A673 (cell line): ENCODE results near the gene ADAM29. TPM values are rescaled to one million over a fixed set of nuclear protein-coding genes. Genes with fewer than 3 reads are reported as not detected.
A peak's percentile ranks its signal among the peaks of the same experiment; 100 is the strongest.

ENCODE experiments used
- BruUV-seq: library from RNA; stranded (reverse); fragments of 400-500 nt; replicated peaks from 2 replicates; lab custom pipeline; 2021; lab: Mats Ljungman, UMichigan
- CTCF ChIA-PET: fragments of 300-600 bp; sonication (Branson Sonifier 250); formaldehyde crosslinking; loops from one replicate; lab custom pipeline; 2022; ENCODE audit warnings: antibody characterized with exemption; lab: Charles Lee
- POLR2A ChIA-PET: fragments of 300-600 bp; sonication (Branson Sonifier 250); formaldehyde crosslinking; loops from one replicate; lab custom pipeline; 2022; ENCODE audit warnings: antibody characterized with exemption; ENCODE audit not compliant: low non-redundant PET; lab: Charles Lee
- DNase-seq: peaks from one replicate; pipeline ENCODE4 v3.0.0-alpha.2; 2015; ENCODE audit warnings: low spot score
- H3K27ac ChIP-seq: fragments of 200-600 bp; sonication (generic); 2 replicates; pipeline ENCODE4 v1.5.1; 2016; ENCODE audit warnings: mixed run types, low read depth, mild to moderate bottlenecking, mixed read lengths, antibody characterized with exemption, low read length; ENCODE audit not compliant: poor library complexity, severe bottlenecking
- H3K27me3 ChIP-seq: fragments of 200-600 bp; sonication (generic); replicated peaks from 2 replicates; pipeline ENCODE4 v1.6.1; 2017; ENCODE audit warnings: mixed run types, low read depth, mild to moderate bottlenecking, mixed read lengths, antibody characterized with exemption, low read length; ENCODE audit not compliant: insufficient read depth, poor library complexity
- H3K36me3 ChIP-seq: fragments of 200-600 bp; sonication (generic); 2 replicates; pipeline ENCODE4 v1.6.1; 2016; ENCODE audit warnings: mixed run types, mild to moderate bottlenecking, mixed read lengths, antibody characterized with exemption, low read length; ENCODE audit not compliant: insufficient read depth, poor library complexity, severe bottlenecking
- H3K4me1 ChIP-seq: fragments of 200-600 bp; sonication (generic); 2 replicates; pipeline ENCODE4 v1.6.1; 2017; ENCODE audit warnings: mixed run types, mild to moderate bottlenecking, mixed read lengths, antibody characterized with exemption, low read length; ENCODE audit not compliant: insufficient read depth, poor library complexity, severe bottlenecking
- H3K4me3 ChIP-seq: fragments of 200-600 bp; sonication (generic); 2 replicates; pipeline ENCODE4 v1.5.1; 2016; ENCODE audit warnings: low read depth, mixed run types, mild to moderate bottlenecking, mixed read lengths, low read length; ENCODE audit not compliant: poor library complexity, severe bottlenecking
- H3K9me3 ChIP-seq: fragments of 200-600 bp; sonication (generic); 2 replicates; pipeline ENCODE4 v1.6.1; 2016; ENCODE audit warnings: mixed run types, low read depth, mild to moderate bottlenecking, mixed read lengths, antibody characterized with exemption, low read length; ENCODE audit not compliant: poor library complexity, severe bottlenecking
- CTCF ChIP-seq: fragments of 300-800, 200-600 bp; sonication (generic); conservative IDR thresholded peaks from 2 replicates; pipeline ENCODE4 v1.5.1; 2017; ENCODE audit warnings: low read depth, mild to moderate bottlenecking, antibody characterized with exemption, low read length, moderate library complexity, mixed read lengths
- EZH2 ChIP-seq: fragments of 200-600 bp; sonication (generic); IDR thresholded peaks from 2 replicates; pipeline ENCODE4 v1.6.1; 2017; ENCODE audit warnings: borderline replicate concordance, low read depth, mild to moderate bottlenecking, mixed read lengths, antibody characterized with exemption, low read length; ENCODE audit not compliant: poor library complexity, severe bottlenecking
- intact Hi-C: fragments of 100-400 bp; cut with micrococcal nuclease; formaldehyde crosslinking; loops from one replicate; pipeline ENCODE4 v1.10.0; 2022; ENCODE audit not compliant: unreplicated experiment
- total RNA-seq: library from RNA; stranded (reverse); gene quantifications from 2 replicates; pipeline ENCODE4 v1.2.3, GENCODE V29; 2021

The ADAM29 gene
- total RNA-seq, 1 experiment from 2014 or later: not detected

- no peaks in the 10 kb centered on the region for H3K4me1 ChIP-seq
- intact Hi-C loops: no loop called here
- H3K9me3 ChIP-seq: no peaks in the 10 kb centered on the region
- H3K36me3 ChIP-seq: no peaks in the 10 kb centered on the region
- no peak overlapping the region for H3K27ac ChIP-seq
- ChIA-PET POLR2A (no interaction called here), CTCF (no interaction called here)
- BruUV-seq: no TSS peak
- no peak overlapping the region for H3K4me3 ChIP-seq
- H3K27me3 ChIP-seq: no peaks in the 10 kb centered on the region
- DNase-seq: peak; percentile 31
- no peak for TF ChIP-seq CTCF
- no peak for TF ChIP-seq EZH2
Observed at GRCh38 chr4:174929346-174929745, 11.2 kb downstream of the ADAM29 start.

GRCh38 chr4:174930895-174931294 lies 12.7 kb downstream of the ADAM29 start:
- BruUV-seq: no TSS peak
- POLR2A ChIA-PET: no interaction called here

GRCh38 chr4:174933083-174933482 lies 14.9 kb downstream of the ADAM29 start:
- DNase-seq: no peak
- no peaks in the 10 kb centered on the region for H3K4me1 ChIP-seq
- no peaks in the 10 kb centered on the region for H3K27me3 ChIP-seq
- POLR2A ChIA-PET: no interaction called here
- TF ChIP-seq CTCF: no peak
- no peak for TF ChIP-seq EZH2
- no peak overlapping the region for H3K4me3 ChIP-seq
- CTCF ChIA-PET: no interaction called here
- H3K36me3 ChIP-seq: no peaks in the 10 kb centered on the region
- intact Hi-C loops: no loop called here
- H3K9me3 ChIP-seq: no peaks in the 10 kb centered on the region
- no TSS peak for BruUV-seq
- H3K27ac ChIP-seq: no peak overlapping the region

More at GRCh38 chr4:174930895-174931294, 12.7 kb downstream of the ADAM29 start:
- no peak overlapping the region for H3K4me3 ChIP-seq
- TF ChIP-seq EZH2 (no peak), CTCF (no peak)
- H3K27ac ChIP-seq: no peak overlapping the region
- H3K27me3 ChIP-seq: no peaks in the 10 kb centered on the region
- H3K36me3 ChIP-seq: no peaks in the 10 kb centered on the region
- no peak for DNase-seq
- H3K4me1 ChIP-seq: no peaks in the 10 kb centered on the region
- CTCF ChIA-PET: no interaction called here
- H3K9me3 ChIP-seq: no peaks in the 10 kb centered on the region
- intact Hi-C loops: no loop called here
